Transverse colon (tissue), 4 donors: ENCODE data around the gene ART1. TPM values are rescaled to one million over a fixed set of nuclear protein-coding genes. Genes with fewer than 3 reads are reported as not detected.
"Not testable (repeated sequence)": the region's sequence is repeated elsewhere in the genome, so short reads cannot be mapped to it uniquely, and the experiment has no call there.

Experiments
- DNase-seq: peaks from one replicate; pipeline ENCODE4 v3.0.0-alpha.2; 2019
- H3K27ac ChIP-seq, 4 donors: fragments of 200-600 bp; sonication (generic); 2 replicates each; pipeline ENCODE4 v1.5.1; 2016 to 2018; ENCODE audit warnings: inconsistent platforms in 4 of 4
- H3K27me3 ChIP-seq: fragments of 200-600 bp; sonication (generic); 2 replicates; pipeline ENCODE4 v1.5.1; 2017; ENCODE audit warnings: inconsistent platforms
- H3K36me3 ChIP-seq, 4 donors: fragments of 200-600 bp; sonication (generic); 2 replicates each; pipeline ENCODE4 v1.5.1; 2017 to 2019; ENCODE audit warnings: inconsistent platforms in 4 of 4
- H3K4me1 ChIP-seq, 4 donors: fragments of 200-600 bp; sonication (generic); 2 replicates each; pipeline ENCODE4 v1.5.1; 2017 to 2020; ENCODE audit warnings: inconsistent platforms in 4 of 4
- H3K4me3 ChIP-seq, 4 donors: fragments of 200-600 bp; sonication (generic); 1 replicate in 1 of 4; 2 replicates in 3 of 4; pipeline versions ENCODE4 v1.5.1 to v1.6.1; 2017 to 2019; ENCODE audit warnings: inconsistent platforms in 4 of 4
- H3K9me3 ChIP-seq, 2 donors: fragments of 200-600 bp; sonication (generic); 2 replicates each; pipeline ENCODE4 v1.5.1; 2017 to 2019; ENCODE audit warnings: inconsistent platforms in 2 of 2
- EP300 ChIP-seq: sonication (generic); formaldehyde crosslinking; IDR thresholded peaks from one replicate; pipeline ENCODE4 v1.6.1; 2017; ENCODE audit warnings: antibody characterized with exemption, low read depth
- POLR2A ChIP-seq: fragments of 450-650 bp; IDR thresholded peaks from one replicate; pipeline ENCODE4 v1.6.1; 2016; ENCODE audit warnings: antibody characterized with exemption, mild to moderate bottlenecking, moderate library complexity
- POLR2AphosphoS5 ChIP-seq, 3 donors: sonication (generic); formaldehyde crosslinking; IDR thresholded peaks; one replicate each; pipeline ENCODE4 v1.6.1; 2016; ENCODE audit warnings: antibody characterized with exemption in 3 of 3
- WGBS, 2 donors: methylation state at CpG; one replicate each; pipeline ENCODE4 v1.1.5; 2018; ENCODE audit warnings: low coverage in 1 of 2; 5-methylcytosine and 5-hydroxymethylcytosine counted together
- in situ Hi-C, 4 donors: fragments of 200-750 bp; cut with MboI; loops; one replicate each; pipeline versions ENCODE4 v1.15.0 to v1.15.1; 2017; ENCODE audit warnings: low sequenced_read_pairs in 3 of 4, low pct_ligation_motif_present in 1 of 4, low pct_unique_long_range_greater_than_20kb in 1 of 4
- intact Hi-C: fragments of 100-400 bp; cut with DNase I; formaldehyde crosslinking; loops from one replicate; pipeline ENCODE4 v1.15.1; 2023; ENCODE audit warnings: low total_unique reads
- total RNA-seq, 4 donors: library from RNA; depleted of rRNA; stranded (reverse); fragments of >200 nt; gene quantifications; one replicate each; pipeline ENCODE4 v1.1.0, GENCODE V29; 2016
- TF ChIP-seq, protein P1 (sequence below), 5 experiments: fragments of 200-600 bp in 3 of 5; fragments of 450-650 bp in 2 of 5; sonication (generic) in 3 of 5; IDR thresholded peaks; 1 replicate in 2 of 5; 2 replicates in 3 of 5; pipeline ENCODE4 v1.5.1; 2016 to 2017; ENCODE audit warnings: antibody characterized with exemption in 5 of 5, inconsistent platforms in 3 of 5, mild to moderate bottlenecking in 2 of 5, moderate library complexity in 1 of 5

Gene ART1, protein sequence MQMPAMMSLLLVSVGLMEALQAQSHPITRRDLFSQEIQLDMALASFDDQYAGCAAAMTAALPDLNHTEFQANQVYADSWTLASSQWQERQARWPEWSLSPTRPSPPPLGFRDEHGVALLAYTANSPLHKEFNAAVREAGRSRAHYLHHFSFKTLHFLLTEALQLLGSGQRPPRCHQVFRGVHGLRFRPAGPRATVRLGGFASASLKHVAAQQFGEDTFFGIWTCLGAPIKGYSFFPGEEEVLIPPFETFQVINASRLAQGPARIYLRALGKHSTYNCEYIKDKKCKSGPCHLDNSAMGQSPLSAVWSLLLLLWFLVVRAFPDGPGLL
- 1 to 10 TPM in 2 of 4 donors, not detected in 2; 3.3 to 3.7 TPM for total RNA-seq

DNA sequence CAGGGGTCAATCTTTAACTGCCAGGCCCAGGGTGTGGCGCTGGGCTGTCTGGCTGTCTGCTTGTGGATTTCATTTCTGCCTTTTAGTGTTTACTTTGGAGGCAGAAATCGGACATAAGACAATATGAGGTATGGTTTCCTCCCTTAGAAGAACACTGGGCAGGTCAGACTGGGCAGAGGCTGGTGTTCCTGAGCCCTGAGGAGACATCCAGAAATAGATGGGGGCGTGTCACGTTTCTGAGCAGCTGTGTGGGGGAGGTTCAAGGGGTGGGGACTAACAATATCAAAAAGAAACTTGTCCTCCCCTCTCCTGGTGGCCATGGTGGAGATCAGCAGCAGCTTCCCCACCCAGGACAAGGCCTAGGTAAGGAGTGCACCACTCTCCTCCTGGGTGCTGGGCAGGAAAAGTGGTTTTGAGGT is at the start of gene ART1:
TSS of gene ART1 (plus strand) at position 312 of the 419 bp plus-strand sequence. CDS start 14,086 bp downstream, outside the sequence.
- intact Hi-C loops (loop anchor here (5.0 kb wide), 1 partner anchor 327 kb away; no protein-coding TSS in a partner anchor), in situ Hi-C loops (no loop called here)
- WGBS, 2 donors: 31 to 53% methylated on average over 4 of the region's 4 CpGs
- peak within 1 kb of the TSS in 1 of 4 donors; percentile 20 for H3K27ac ChIP-seq
- H3K9me3 ChIP-seq: no peaks in the 10 kb centered on the region
- TF ChIP-seq EP300: no peak
- TF ChIP-seq, protein P1, sequence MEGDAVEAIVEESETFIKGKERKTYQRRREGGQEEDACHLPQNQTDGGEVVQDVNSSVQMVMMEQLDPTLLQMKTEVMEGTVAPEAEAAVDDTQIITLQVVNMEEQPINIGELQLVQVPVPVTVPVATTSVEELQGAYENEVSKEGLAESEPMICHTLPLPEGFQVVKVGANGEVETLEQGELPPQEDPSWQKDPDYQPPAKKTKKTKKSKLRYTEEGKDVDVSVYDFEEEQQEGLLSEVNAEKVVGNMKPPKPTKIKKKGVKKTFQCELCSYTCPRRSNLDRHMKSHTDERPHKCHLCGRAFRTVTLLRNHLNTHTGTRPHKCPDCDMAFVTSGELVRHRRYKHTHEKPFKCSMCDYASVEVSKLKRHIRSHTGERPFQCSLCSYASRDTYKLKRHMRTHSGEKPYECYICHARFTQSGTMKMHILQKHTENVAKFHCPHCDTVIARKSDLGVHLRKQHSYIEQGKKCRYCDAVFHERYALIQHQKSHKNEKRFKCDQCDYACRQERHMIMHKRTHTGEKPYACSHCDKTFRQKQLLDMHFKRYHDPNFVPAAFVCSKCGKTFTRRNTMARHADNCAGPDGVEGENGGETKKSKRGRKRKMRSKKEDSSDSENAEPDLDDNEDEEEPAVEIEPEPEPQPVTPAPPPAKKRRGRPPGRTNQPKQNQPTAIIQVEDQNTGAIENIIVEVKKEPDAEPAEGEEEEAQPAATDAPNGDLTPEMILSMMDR (IDR thresholded peaks at IDR 0.05): peak in 1 of 5 experiments; percentile 22
- peaks cover 0 to 49% (median 17%) of the 10 kb centered on the region in 4 donors for H3K4me1 ChIP-seq
- peaks cover 42% of the 10 kb centered on the region for H3K27me3 ChIP-seq
- no peak for DNase-seq
- no peak within 1 kb of the TSS for H3K4me3 ChIP-seq
- H3K36me3 ChIP-seq: no peaks in the 10 kb centered on the region

DNA sequence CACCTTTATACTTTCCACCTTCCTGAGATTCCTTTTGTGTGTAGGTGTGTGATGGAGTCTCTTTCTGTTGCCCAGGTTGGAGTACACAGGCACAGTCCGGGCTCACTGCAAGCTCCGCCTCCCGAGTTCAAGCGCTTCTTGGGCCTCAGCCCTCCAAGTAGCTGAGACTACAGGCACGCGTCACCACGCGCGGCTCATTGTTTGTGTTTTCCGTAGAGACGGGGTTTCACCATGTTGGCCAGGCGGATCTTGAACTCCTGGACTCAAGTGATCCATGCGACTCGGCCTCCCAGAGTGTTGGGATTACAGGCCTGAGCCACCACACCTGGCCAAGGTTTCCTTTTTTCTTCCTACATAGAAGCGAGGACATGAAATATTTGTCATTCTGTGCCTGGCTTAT is 47.2 kb upstream of the ART1 start:
- WGBS, 2 donors: 92 to 94% methylated on average over 2 to 15 of the region's 15 CpGs
- H3K36me3 ChIP-seq, H3K4me1 ChIP-seq, H3K27me3 ChIP-seq, H3K4me3 ChIP-seq, in situ Hi-C loops, intact Hi-C loops, H3K9me3 ChIP-seq, H3K27ac ChIP-seq, DNase-seq: not testable (repeated sequence)

DNA sequence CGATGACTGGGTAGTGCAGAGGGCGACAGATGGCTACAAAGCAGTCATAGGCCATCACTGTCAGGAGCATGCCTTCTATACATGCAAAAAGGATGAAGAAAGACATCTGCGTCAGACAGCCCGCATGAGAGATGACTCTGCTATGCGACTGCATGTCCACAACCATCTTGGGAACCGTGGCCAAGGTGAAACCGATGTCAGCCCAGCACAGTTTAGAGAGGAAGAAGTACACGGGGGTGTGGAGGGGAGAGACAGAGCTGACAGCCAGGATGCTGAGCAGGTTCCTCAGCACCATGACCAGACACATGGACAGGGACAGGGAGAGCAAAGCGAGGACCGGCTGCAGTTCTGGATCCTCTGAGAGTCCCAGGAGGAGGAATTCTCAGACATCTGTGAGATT is 44.7 kb upstream of the ART1 start:
- in situ Hi-C loops: loop anchor here in 1 of 4 donors (25.0 kb wide), 1 partner anchor 138 kb away; no protein-coding TSS in a partner anchor
- H3K36me3 ChIP-seq, DNase-seq, H3K4me3 ChIP-seq, H3K9me3 ChIP-seq, H3K4me1 ChIP-seq, H3K27me3 ChIP-seq, intact Hi-C loops, H3K27ac ChIP-seq: not testable (repeated sequence)
- WGBS, 2 donors: 86 to 87% methylated on average over 6 to 10 of the region's 10 CpGs

DNA sequence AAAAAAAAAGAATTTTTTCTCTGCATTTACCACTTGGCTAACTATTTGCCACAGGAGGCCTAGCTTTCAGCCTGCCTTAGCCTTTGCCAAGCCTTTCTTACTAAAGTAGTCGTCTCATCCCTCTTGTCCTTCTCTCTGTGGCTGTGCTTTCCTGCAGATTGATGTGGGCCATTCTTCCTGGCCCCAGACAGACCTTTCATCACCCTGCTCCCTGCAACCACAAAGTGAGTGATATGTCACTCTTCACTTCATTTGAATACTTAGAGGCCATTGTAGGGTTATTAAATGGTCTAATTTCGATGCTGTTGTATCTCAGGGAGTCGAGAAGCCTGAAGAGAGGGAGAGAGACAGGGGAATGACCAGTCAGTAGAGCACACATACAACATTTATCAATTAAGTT is 40.8 kb upstream of the ART1 start:
- no peaks in the 10 kb centered on the region for H3K9me3 ChIP-seq

DNA sequence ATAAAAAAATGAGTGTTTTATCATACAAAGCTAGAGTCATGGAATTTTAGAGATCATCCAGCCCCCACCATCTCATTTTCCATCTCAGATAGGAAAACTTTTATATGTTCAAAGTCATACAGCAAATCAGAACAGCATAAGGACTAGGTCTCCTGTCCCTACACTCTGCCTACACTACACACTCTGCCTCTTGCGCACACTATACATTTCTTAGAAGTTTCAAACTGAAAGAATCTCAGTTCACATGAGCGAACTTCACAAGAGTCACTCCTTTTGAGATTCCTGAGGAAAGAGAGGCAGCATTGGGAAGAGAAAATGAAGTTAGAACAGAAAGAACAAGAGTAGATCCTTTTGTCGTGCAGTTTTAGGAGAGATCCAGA is 39.7 kb upstream of the ART1 start:
- 86 to 96% methylated on average over 3 of the region's 3 CpGs for WGBS, 2 donors
- DNase-seq: no peak
- Histone ChIP-seq H3K4me1 (no peaks in the 10 kb centered on the region), H3K27me3 (no peaks in the 10 kb centered on the region), H3K9me3 (no peaks in the 10 kb centered on the region), H3K4me3 (no peak overlapping the region), H3K27ac (no peak overlapping the region), H3K36me3 (no peaks in the 10 kb centered on the region)
- in situ Hi-C loops (loop anchor here in 1 of 4 donors (25.0 kb wide), 1 partner anchor 143 kb away; no protein-coding TSS in a partner anchor), intact Hi-C loops (no loop called here)
- TF ChIP-seq POLR2AphosphoS5 (IDR thresholded peaks at IDR 0.05) (no peak), EP300 (no peak), POLR2A (no peak)
- TF ChIP-seq, protein P1 (IDR thresholded peaks at IDR 0.05): no peak

More for the DNA sequence above, 40.8 kb upstream of the ART1 start:
- no peaks in the 10 kb centered on the region for H3K36me3 ChIP-seq
- no peak for DNase-seq
- 73% methylated on average over 3 of the region's 3 CpGs for WGBS, 2 donors
- H3K27me3 ChIP-seq: no peaks in the 10 kb centered on the region
- intact Hi-C loops (no loop called here), in situ Hi-C loops (loop anchor here in 1 of 4 donors (25.0 kb wide), 1 partner anchor 142 kb away; no protein-coding TSS in a partner anchor)
- H3K27ac ChIP-seq: no peak overlapping the region
- no peak overlapping the region for H3K4me3 ChIP-seq
- H3K4me1 ChIP-seq: no peaks in the 10 kb centered on the region
- TF ChIP-seq EP300: no peak
- TF ChIP-seq POLR2AphosphoS5 (IDR thresholded peaks at IDR 0.05): no peak
- TF ChIP-seq, protein P1 (IDR thresholded peaks at IDR 0.05): no peak
- no peak for TF ChIP-seq POLR2A
